Bronchial epithelial cell (primary cell): Measurements from ENCODE around the gene GLRA2. TPM values are rescaled to one million over a fixed set of nuclear protein-coding genes. Genes with fewer than 3 reads are reported as not detected.

ENCODE experiments used
- DNase-seq: peaks from one replicate; pipeline ENCODE4 v3.0.0-alpha.2; 2010; ENCODE audit warnings: low read depth
- FAIRE-seq: peaks from 2 replicates; lab custom pipeline; 2011; peaks lifted over from hg19 to GRCh38; lab: Jason Lieb, UNC
- H3K27me3 ChIP-seq: 2 replicates; pipeline ENCODE4 v1.5.1; 2011; ENCODE audit warnings: low read length; ENCODE audit not compliant: control insufficient read depth, insufficient read depth
- H3K36me3 ChIP-seq: 2 replicates; pipeline ENCODE4 v1.5.1; 2011; ENCODE audit warnings: low read length; ENCODE audit not compliant: control insufficient read depth, insufficient read depth
- H3K4me3 ChIP-seq: 2 replicates; pipeline ENCODE4 v1.5.1; 2011; ENCODE audit warnings: mild to moderate bottlenecking, low read depth, low read length, control low read depth
- total RNA-seq: library from RNA; depleted of rRNA; stranded (reverse); fragments of >200 nt; gene quantifications from 2 replicates; pipeline ENCODE4 v1.2.1, GENCODE V29; 2014
- TF ChIP-seq, protein P1 (sequence below): IDR thresholded peaks from 2 replicates; pipeline ENCODE4 v1.5.1; 2011; ENCODE audit warnings: mild to moderate bottlenecking, moderate library complexity, low read length, control low read depth, inconsistent platforms; ENCODE audit not compliant: insufficient read depth, severe bottlenecking

GLRA2 gene
- total RNA-seq, 1 donor from 2014 or later: not detected

DNA sequence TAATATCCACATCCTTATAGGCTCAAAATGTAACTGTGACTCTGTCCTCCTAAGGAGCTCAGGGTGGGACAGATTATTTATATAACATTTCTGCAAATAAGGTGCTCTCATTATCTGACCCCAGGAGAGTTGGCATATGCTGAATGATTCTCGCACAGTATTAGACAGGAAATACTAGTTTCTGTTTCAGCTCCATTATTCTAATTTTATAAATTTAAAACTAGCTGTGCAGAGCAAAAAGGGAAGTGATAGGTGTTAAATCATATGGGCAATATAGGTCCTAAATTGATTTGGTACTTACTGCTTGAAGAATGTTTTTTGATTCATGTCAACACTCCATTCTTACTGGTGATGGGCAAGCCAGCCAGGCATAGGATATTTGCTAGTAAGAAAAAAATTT lies 141.5 kb downstream of the GLRA2 start:
- DNase-seq (no peak), FAIRE-seq (no peak)
- Histone ChIP-seq H3K36me3 (no peaks in the 10 kb centered on the region), H3K4me3 (no peak overlapping the region), H3K27me3 (no peaks in the 10 kb centered on the region)
- TF ChIP-seq, protein P1, sequence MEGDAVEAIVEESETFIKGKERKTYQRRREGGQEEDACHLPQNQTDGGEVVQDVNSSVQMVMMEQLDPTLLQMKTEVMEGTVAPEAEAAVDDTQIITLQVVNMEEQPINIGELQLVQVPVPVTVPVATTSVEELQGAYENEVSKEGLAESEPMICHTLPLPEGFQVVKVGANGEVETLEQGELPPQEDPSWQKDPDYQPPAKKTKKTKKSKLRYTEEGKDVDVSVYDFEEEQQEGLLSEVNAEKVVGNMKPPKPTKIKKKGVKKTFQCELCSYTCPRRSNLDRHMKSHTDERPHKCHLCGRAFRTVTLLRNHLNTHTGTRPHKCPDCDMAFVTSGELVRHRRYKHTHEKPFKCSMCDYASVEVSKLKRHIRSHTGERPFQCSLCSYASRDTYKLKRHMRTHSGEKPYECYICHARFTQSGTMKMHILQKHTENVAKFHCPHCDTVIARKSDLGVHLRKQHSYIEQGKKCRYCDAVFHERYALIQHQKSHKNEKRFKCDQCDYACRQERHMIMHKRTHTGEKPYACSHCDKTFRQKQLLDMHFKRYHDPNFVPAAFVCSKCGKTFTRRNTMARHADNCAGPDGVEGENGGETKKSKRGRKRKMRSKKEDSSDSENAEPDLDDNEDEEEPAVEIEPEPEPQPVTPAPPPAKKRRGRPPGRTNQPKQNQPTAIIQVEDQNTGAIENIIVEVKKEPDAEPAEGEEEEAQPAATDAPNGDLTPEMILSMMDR: no peak

- no peak for FAIRE-seq
- TF ChIP-seq, protein P1: no peak
- no peak for DNase-seq
- H3K27me3 ChIP-seq: no peaks in the 10 kb centered on the region
- no peaks in the 10 kb centered on the region for H3K36me3 ChIP-seq
- H3K4me3 ChIP-seq: no peak overlapping the region
These were observed 143.4 kb downstream of the GLRA2 start for GRCh38 chrX:14672611-14673172.

- H3K27me3 ChIP-seq: no peaks in the 10 kb centered on the region
- TF ChIP-seq, protein P1: no peak
- DNase-seq (peak; percentile 29), FAIRE-seq (no peak)
- H3K36me3 ChIP-seq: no peaks in the 10 kb centered on the region
- no peak overlapping the region for H3K4me3 ChIP-seq
These were observed 143.9 kb downstream of the GLRA2 start for GRCh38 chrX:14673236-14673635.

- TF ChIP-seq, protein P1: no peak
- DNase-seq (peak; percentile 91), FAIRE-seq (peak; percentile 97)
- Histone ChIP-seq H3K36me3 (no peaks in the 10 kb centered on the region), H3K27me3 (no peaks in the 10 kb centered on the region), H3K4me3 (no peak overlapping the region)
These were observed 144.4 kb downstream of the GLRA2 start for GRCh38 chrX:14673764-14674163.

DNA sequence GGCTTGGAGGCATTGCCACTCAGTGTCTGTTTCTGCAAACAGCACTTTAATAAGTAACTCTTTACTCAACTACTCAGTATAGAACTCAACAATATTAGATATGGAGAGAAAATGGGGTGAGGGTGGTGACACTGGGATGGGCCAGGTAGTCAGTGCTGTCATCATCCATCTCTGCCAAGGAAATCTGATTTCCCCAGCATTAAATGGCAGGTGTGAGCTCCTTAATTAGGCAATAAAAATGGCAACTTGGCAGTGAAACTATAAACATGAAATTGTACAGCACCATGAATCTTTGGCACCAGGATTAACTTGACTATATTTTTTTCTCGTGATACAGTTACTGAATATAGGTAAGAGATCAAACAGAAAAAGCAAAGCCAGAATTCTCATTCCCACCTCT lies 146.2 kb downstream of the GLRA2 start:
- H3K27me3 ChIP-seq: no peaks in the 10 kb centered on the region
- DNase-seq: no peak
- FAIRE-seq: no peak

More for the DNA sequence above, 146.2 kb downstream of the GLRA2 start:
- H3K4me3 ChIP-seq: no peak overlapping the region
- TF ChIP-seq, protein P1: no peak
- H3K36me3 ChIP-seq: no peaks in the 10 kb centered on the region
